HepG2 (cell line): ENCODE results near the gene PDE9A. TPM values are rescaled to one million over a fixed set of nuclear protein-coding genes. Genes with fewer than 3 reads are reported as not detected.

Experiments
- BORCS8-MEF2B ChIP-seq: sonication (generic); formaldehyde crosslinking; IDR thresholded peaks from 2 replicates; pipeline ENCODE4 v1.8.0; 2022; ENCODE audit warnings: mild to moderate bottlenecking, missing genetic modification reagents
- DR1 ChIP-seq: sonication (generic); formaldehyde crosslinking; IDR thresholded peaks from 2 replicates; pipeline ENCODE4 v1.8.0; 2021; ENCODE audit warnings: mild to moderate bottlenecking, missing genetic modification reagents, inconsistent platforms
- EED ChIP-seq: sonication (generic); formaldehyde crosslinking; IDR thresholded peaks from 2 replicates; pipeline ENCODE4 v1.5.0; 2020; ENCODE audit warnings: mild to moderate bottlenecking, missing genetic modification reagents
- ERF ChIP-seq: IDR thresholded peaks from 2 replicates; pipeline ENCODE4 v1.6.1; 2018; ENCODE audit warnings: missing biosample characterization, missing genetic modification reagents
- GABPA ChIP-seq, 2 experiments: IDR thresholded peaks; 2 replicates each; pipeline ENCODE4 v1.6.1; 2011 to 2016; ENCODE audit warnings: low read depth in 2 of 2, low read length in 1 of 2, missing biosample characterization in 1 of 2, missing genetic modification characterization in 1 of 2
- GTF2F1 ChIP-seq: fragments of 150-350 bp; IDR thresholded peaks from 2 replicates; pipeline ENCODE4 v1.6.1; 2014; ENCODE audit warnings: low read length
- HNF1B ChIP-seq: sonication (generic); formaldehyde crosslinking; IDR thresholded peaks from 2 replicates; pipeline ENCODE4 v1.5.1; 2020; ENCODE audit warnings: mild to moderate bottlenecking, moderate library complexity, missing genetic modification reagents
- SIX1 ChIP-seq: sonication (generic); formaldehyde crosslinking; IDR thresholded peaks from 2 replicates; pipeline ENCODE4 v1.4.0; 2020; ENCODE audit warnings: missing genetic modification reagents, borderline replicate concordance
- ZFX ChIP-seq: sonication (generic); formaldehyde crosslinking; IDR thresholded peaks from 2 replicates; pipeline ENCODE4 v1.4.0; 2020; ENCODE audit warnings: mild to moderate bottlenecking, low read depth, missing genetic modification reagents, moderate library complexity
- ZNF331 ChIP-seq: sonication (generic); formaldehyde crosslinking; IDR thresholded peaks from 2 replicates; pipeline ENCODE4 v1.4.0; 2020; ENCODE audit warnings: missing genetic modification reagents
- ZNF543 ChIP-seq: sonication (generic); formaldehyde crosslinking; IDR thresholded peaks from 2 replicates; pipeline ENCODE4 v1.4.0; 2020; ENCODE audit warnings: mild to moderate bottlenecking, missing genetic modification reagents
- ZNF574 ChIP-seq: sonication (generic); formaldehyde crosslinking; IDR thresholded peaks from 2 replicates; pipeline ENCODE4 v1.4.0; 2020; ENCODE audit warnings: missing genetic modification reagents
- ZNF605 ChIP-seq: sonication (generic); formaldehyde crosslinking; IDR thresholded peaks from 2 replicates; pipeline ENCODE4 v1.8.0; 2022; ENCODE audit warnings: mild to moderate bottlenecking, missing genetic modification reagents
- ZNF607 ChIP-seq: sonication (generic); formaldehyde crosslinking; IDR thresholded peaks from 2 replicates; pipeline ENCODE4 v1.5.1; 2020; ENCODE audit warnings: missing genetic modification reagents, mild to moderate bottlenecking, borderline replicate concordance
- ZNF646 ChIP-seq: sonication (generic); formaldehyde crosslinking; IDR thresholded peaks from 2 replicates; pipeline ENCODE4 v1.9.0; 2021; ENCODE audit warnings: mild to moderate bottlenecking, missing genetic modification reagents
- ZSCAN25 ChIP-seq: sonication (generic); formaldehyde crosslinking; IDR thresholded peaks from 2 replicates; pipeline ENCODE4 v1.8.0; 2022; ENCODE audit warnings: mild to moderate bottlenecking, missing genetic modification reagents
- polyA plus RNA-seq, 8 experiments: library from polyadenylated mRNA; depleted of rRNA in 3 of 8; stranded (reverse) in 7 of 8; unstranded in 1 of 8; fragments of >200 nt; fragmentation: Illumina TruSeq in 4 of 8; extraction: Trizol in 4 of 8; gene quantifications; 2 replicates each; pipeline versions ENCODE4 v1.2.1 to v1.2.3, GENCODE V29; 2011 to 2016; ENCODE audit warnings: low read depth in 4 of 8, missing spikeins in 1 of 8, mixed read lengths in 1 of 8; ENCODE audit not compliant: insufficient read depth in 1 of 8
- total RNA-seq, 5 experiments: library from RNA; depleted of rRNA; stranded (reverse); fragments of >200 nt; fragmentation: Illumina TruSeq; extraction: Trizol; gene quantifications; 2 replicates each; pipeline ENCODE4 v1.2.3, GENCODE V29; 2016; ENCODE audit warnings: low read depth in 1 of 5
- TF ChIP-seq, protein P1 (sequence below): sonication (generic); formaldehyde crosslinking; IDR thresholded peaks from 2 replicates; pipeline ENCODE4 v1.9.0; 2021; ENCODE audit warnings: missing genetic modification reagents, borderline replicate concordance

Gene PDE9A
- total and polyA plus RNA-seq, 2 of the 13 experiments (the other 11 are each of a cell fraction or from before 2014, with no cell fraction given), result 4.6 to 19.7 TPM

DNA sequence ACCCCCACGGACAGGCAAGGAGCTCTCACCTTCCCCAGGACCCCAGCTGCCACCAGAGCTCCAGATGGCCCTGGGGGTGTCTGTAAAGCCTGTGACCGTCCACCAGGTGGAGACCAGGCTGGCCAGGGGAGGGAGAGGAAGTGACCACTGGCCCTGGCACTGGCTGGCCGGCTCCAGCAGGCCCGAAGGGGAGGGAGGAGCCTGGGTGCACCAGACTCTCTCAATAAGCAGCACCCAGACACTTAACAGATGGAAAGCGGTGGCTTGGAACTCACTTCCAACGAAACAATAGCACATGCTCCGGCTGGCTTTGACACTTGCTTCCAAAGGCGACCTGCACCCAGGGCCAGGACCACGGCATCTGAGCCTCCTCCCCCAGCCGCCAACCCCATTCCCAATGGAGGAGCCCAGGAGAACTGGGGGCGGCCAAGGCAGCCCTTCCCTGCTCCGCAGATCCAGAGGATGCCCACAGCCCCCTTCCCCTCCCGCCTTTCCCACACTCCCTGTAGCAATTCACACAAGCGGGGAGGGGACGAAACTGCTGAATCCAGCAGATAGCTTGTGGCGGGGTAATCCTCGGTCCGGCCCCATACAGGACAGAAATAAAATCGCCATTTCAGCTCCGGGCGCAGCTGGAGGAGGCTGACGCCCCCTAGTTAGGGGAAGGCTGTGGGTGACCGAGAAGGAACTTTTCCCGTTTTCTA lies 742 bp upstream of the PDE9A start (continued):
- peak; percentile 51; the same call in 1 of the 2 replicates for TF ChIP-seq ZNF646 (CRISPR knock-in tag)
- TF ChIP-seq ZNF607 (CRISPR knock-in tag), result peak; percentile 30; the same call in 1 of the 2 replicates
- TF ChIP-seq ZNF574 (CRISPR knock-in tag), result peak; percentile 44; the same call in 1 of the 2 replicates
- TF ChIP-seq, protein P1, sequence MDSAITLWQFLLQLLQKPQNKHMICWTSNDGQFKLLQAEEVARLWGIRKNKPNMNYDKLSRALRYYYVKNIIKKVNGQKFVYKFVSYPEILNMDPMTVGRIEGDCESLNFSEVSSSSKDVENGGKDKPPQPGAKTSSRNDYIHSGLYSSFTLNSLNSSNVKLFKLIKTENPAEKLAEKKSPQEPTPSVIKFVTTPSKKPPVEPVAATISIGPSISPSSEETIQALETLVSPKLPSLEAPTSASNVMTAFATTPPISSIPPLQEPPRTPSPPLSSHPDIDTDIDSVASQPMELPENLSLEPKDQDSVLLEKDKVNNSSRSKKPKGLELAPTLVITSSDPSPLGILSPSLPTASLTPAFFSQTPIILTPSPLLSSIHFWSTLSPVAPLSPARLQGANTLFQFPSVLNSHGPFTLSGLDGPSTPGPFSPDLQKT (CRISPR knock-in tag), result no peak
- TF ChIP-seq ZFX (CRISPR knock-in tag), result peak; percentile 71
- no peak for TF ChIP-seq ZNF543
- TF ChIP-seq ZNF331 (CRISPR knock-in tag), result 0 out of 2 replicates have a peak, but pooled peaks have one; percentile 24
- TF ChIP-seq GTF2F1, result no peak
- no peak for TF ChIP-seq SIX1 (CRISPR knock-in tag)
- peak; percentile 38; the same call in 1 of the 2 replicates for TF ChIP-seq HNF1B
- TF ChIP-seq ZNF605 (CRISPR knock-in tag), result peak; percentile 63; the same call in 1 of the 2 replicates
- 0 out of 2 replicates have a peak, but pooled peaks have one; percentile 69 for TF ChIP-seq ERF
- TF ChIP-seq BORCS8-MEF2B, result no peak
- TF ChIP-seq GABPA (IDR thresholded peaks at IDR 0.05; ENCODE audit: low read depth, low read length), result no peak
- peak; percentile 38; the same call in 1 of the 2 replicates for TF ChIP-seq GABPA (CRISPR knock-in tag; IDR thresholded peaks at IDR 0.05; ENCODE audit: low read depth)
- TF ChIP-seq DR1 (CRISPR knock-in tag), result no peak
- no peak for TF ChIP-seq EED (CRISPR knock-in tag)
- TF ChIP-seq ZSCAN25 (CRISPR knock-in tag), result peak; percentile 54; the same call in 1 of the 2 replicates
